IPS DF 4.7 (cell line): ENCODE results near the gene PRR23A.
"Not testable (repeated sequence)": the region's sequence is repeated elsewhere in the genome, so short reads cannot be mapped to it uniquely, and the experiment has no call there.

ENCODE experiments used
- DNase-seq: peaks from one replicate; pipeline ENCODE4 v3.0.0-alpha.2; 2013; ENCODE audit warnings: low spot score; ENCODE audit errors: extremely low read depth

Gene PRR23A

GRCh38 chr3:139006051-139006716 lies at the start of gene PRR23A:
Gene PRR23A (minus strand): TSS chr3:139006268. CDS start chr3:139006268, 0 bp downstream.
- no peak for DNase-seq

DNA sequence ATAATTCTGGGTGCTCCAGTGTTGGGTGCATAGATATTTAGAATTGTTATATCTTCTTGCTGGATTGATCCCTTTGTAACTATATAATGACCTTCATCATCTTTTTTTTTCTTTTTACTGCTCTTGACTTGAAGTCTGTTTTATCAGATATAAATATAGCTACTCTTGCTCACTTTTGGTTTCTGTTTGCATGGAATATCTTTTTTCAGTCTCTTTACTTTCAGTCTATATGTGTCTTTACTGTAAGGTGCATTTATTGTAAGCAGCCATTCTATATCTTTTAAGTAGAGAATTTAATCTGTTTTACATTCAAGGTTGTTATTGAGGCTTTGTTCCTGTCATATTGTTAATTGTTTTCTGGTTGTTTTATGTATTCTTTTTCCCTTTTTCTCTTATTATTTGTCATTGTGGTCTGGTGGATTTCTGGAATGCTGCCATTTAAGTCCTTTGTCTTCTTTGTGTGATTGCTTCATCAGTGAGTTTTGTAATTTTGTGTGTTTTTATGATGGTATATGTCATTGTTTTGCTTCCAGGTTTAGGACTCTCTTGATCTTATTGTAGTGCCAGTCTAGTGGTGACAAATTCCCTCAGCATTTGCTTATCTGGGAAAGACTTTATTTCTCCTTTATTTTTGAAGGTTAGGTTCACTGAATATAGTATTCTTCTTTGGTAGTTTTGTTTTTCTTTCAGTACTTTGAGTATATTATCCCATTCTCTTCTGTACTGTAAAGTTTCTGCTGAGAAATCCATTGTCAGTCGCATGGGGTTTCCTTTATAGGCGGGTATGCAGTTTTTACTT lies 46.9 kb upstream of the PRR23A start:
- DNase-seq = no peak

GRCh38 chr3:139044366-139045210 lies 38.5 kb upstream of the PRR23A start, which contains the start of gene PRR23C:
Gene PRR23C (minus strand): TSS chr3:139044892. CDS start chr3:139044620, 272 bp downstream.
- DNase-seq = no peak

- DNase-seq = no peak
Measured at GRCh38 chr3:139043554-139044365, 37.7 kb upstream of the PRR23A start.

DNA sequence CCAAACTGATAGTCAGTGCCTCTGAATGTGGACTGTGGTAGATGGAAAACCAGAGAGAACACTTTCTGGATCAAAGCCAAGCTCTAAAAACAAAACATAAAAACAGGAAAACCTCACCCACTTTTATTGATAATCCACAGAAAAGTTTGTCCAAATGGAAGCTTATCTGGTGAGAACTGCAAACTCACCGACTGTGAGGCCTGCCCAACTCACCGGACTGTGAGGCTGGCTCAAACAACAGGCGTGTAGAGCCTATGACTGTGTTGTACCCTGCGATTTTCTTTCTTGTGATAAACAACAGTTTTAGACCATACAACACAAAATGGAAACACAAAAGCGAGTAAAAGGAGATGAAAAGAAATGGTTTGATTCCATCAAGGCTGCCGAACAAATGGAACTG lies 31.4 kb upstream of the PRR23A start:
- no peak for DNase-seq

DNA sequence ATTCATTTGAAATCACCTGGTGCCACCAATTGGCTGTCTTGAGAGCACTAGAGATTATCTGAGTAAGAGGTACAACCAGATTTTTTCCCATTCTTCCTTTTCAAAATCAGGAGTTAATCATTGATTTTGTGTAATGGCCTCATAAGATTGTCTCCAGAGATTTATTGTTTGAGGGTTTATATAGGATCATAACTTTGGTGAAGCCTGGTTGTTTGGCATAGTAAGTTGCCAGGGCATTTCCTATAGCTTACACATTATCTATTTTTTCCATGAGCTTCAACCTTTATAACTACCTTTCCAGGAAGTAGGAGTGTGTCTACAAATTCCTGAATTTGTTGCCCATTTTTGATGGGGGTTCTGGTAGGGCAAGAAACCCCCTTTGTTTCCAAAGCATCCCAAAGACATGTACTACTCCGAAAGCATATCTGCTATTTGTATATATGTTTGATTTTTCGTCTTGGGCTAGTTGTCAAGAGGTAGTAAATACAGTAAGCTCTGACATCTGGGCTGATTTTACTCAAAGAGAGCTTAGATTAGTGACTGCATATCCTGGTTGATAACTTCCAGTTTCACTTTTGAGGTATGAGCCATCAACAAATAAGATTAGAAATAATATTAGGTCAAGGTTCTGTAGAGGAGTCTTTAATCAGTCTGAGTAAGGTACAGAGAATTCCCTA lies 26.4 kb upstream of the PRR23A start:
- no peak for DNase-seq

DNA sequence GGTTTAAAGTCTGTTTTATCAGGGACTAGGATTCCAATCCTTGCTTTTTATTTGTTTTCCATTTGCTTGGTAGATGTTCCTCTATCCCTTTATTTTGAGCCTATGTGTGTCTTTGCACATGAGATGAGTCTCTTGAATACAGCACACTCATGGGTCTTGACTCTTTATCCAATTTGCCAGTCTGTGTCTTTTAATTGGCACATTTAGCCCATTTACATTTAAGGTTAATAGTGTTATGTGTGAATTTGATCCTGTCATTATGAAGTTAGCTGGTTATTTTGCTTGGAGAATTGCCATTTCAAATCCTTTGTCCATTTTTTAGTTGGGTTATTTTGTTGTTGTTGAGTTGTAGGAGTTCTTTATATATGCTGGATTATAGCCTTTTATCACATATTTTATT lies 24.5 kb upstream of the PRR23A start:
- DNase-seq = not testable (repeated sequence)

DNA sequence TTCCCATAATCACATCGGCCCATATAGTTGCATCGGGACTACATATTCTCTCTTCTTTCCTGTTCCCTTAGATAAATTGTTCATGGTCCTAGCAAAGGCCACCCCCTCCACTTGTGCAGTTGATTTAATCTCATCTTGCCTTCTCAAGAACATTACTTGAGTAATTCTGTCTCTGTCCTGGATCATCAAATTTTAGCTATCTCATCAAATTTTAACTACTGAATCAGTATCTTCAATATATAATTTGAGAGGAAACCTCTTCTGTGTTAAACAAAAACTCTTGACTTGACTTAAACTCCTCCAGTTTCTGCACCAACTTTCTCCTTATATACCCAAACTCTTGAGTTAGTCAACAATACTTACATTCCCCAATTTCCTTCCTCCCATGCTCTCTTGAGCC lies 18.9 kb upstream of the PRR23A start:
- no peak for DNase-seq

GRCh38 chr3:139020868-139021234 lies 14.8 kb upstream of the PRR23A start, which contains the start of gene PRR23B:
Gene PRR23B (minus strand): TSS chr3:139020926. CDS start chr3:139020661, 265 bp downstream.
- DNase-seq = no peak

GRCh38 chr3:139020036-139020867 lies 14.2 kb upstream of the PRR23A start:
- no peak for DNase-seq

DNA sequence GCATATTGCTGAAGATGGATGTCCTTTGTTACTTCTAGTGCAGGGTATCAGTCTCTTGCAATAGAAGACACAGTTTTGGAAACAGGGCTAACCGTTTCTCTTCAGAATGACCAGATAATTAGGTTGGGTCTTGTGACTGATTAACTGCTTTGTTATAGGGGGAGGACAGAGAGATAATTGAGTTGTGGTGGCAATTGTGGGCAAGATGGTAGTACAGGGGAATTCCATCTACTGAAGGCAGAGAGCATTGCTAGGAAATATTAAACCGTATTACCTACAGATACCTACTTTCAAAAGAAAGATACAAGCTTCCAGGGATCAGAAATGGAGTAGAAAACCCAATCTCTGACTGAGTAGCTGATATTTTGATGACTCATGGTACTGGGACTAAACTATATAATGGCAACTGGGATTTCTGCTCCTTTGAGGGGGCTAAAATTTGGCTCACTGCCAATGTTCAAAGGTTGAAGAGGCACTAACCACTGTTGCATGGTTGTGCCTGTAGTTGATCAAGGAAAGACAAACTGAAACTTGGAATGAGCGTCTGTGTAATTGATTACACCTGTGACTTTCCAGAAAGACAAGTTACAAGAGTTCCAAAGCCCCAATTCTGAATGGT lies 10.5 kb upstream of the PRR23A start:
- DNase-seq = no peak

DNA sequence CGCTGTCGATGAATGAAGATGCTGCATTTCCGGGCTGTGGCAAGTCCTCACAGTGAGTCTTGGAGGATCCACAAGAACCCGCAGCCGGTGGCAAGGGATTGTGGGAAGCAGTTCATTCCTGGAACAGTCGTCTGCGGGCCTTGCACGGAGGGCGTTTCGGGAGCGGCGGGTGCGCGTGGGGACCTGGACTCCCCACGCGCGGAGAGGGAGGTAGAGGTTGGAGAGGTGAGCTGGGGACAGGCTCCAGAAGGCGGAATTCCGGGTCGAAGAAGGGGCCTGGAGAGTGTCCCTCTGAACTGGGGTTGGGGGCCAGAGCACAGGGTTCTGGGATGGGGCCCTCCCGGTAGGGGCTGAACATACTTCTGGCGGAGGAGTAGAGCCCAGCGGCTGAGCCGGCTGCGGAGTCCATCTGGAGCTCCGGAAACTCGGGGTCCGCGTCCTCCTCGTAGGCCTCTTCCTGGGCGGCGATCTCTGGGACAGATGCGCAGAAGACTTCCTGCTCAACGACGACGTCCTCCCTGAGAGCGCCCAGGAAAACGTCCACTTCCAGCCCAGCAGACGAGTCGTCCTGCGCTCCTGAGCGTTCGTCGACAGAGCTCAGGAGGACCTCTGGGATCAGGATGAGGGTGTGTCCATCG lies 593 bp downstream of the PRR23A start:
- DNase-seq = no peak

DNA sequence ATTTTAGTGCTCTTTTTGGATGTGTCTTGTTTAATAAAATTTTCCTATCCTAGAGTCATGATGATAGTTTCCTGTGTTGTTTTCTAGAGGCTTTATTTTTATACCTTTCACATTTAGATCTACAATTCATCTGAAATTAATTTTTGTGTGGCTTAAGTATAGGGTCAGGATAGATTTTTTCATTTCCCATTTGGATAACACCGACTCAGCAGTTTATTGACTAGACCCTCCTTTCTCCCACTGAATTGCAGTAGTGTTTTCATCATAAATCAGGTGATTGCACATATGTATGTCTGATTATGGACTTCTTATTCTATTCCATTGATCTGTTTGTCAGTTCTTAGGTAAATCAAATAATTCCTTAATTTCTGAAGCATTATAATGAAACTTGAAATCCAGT lies 10.4 kb downstream of the PRR23A start:
- DNase-seq = no peak

DNA sequence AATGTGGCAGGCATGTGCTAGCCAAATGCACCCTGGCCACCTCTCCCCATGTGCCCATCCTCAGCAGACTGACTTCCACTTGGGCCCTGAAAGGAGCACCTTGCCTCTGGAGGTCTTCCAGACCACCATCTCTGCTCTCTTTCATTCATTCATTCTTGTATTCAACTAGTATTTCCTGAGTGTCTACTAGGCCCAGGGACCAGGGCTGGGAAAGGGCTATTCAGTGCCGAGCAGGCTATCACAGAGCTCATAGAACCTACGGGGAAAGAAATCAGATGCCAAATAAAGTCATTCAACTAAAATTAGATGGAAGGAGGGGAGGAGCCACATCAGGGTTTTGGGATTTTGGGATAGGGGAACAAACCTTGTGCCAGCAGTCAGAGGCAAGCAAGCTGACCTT lies 18.9 kb downstream of the PRR23A start:
- DNase-seq = no peak

DNA sequence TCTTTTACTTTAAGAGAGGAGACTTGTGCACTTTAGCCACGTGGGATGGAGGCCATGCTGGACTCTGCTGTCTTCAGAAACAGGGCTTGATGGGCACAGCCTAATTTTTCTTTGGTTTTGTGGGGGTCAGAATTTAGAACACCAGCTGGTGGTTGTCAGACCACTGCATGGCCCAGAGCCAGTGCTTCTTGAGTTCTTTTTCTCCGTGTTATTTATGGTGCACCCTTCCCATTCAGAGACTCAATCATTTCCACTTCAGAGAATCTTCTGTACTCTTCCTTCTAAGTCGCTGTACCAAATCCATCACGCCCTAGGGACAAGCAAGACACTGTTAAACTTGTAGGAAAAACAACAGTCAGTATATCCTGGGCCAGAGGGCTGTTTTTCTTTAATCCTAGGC lies 20.1 kb downstream of the PRR23A start:
- DNase-seq = no peak

DNA sequence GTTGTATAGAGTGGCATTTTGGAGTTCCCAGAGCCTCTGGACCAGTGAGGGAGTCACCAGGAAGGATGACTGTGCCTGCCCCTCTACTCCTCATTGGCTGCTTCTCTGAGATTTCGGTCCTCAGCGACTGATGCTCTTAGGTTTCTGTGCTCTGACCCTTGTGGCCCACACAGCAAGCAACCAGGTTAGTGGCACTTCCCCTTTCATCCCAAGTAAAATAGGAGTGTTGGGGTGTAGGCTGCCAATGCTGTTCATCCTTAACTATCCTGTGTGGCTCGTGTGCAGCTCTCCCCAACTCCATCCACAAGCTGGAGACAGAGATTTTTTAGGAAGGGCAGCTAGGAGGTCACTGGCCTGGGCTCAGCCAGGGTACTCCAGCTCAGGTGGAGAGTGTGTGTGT lies 21.3 kb downstream of the PRR23A start:
- DNase-seq = no peak

GRCh38 chr3:138976047-138976446 lies 30.0 kb downstream of the PRR23A start:
- DNase-seq = no peak

DNA sequence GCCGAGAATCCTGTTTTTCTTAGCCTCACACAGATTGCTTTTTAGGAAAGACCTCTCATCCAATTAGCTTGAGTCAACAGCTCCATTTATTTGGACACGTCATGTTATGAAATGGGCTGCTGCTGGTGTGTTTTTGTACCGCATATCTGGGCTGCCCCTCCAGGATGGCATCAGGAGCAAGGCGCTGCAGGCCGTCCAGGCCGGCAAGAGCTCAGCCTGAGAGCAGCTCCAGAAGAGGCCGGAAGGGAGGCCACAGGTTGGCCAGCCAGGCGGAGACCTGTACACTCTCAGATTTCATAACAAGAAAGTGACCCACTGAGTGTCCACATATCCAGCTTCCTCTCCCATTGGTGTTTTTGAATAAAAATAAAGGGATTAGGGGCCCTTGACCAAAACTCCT lies 30.7 kb downstream of the PRR23A start:
- DNase-seq = no peak

- DNase-seq = no peak
Measured at GRCh38 chr3:138974462-138974861, 31.6 kb downstream of the PRR23A start.
